HepG2 (cell line): ENCODE results near the gene RAX. TPM values are rescaled to one million over a fixed set of nuclear protein-coding genes. Genes with fewer than 3 reads are reported as not detected.

Experiments
- ATAC-seq: fragments of 200-7000 bp; cut with Tn5 transposase; 3 replicates; pipeline ENCODE4 v1.9.1; 2020; ENCODE audit warnings: mild to moderate bottlenecking, moderate library complexity
- BruUV-seq: library from RNA; stranded (reverse); fragments of 400-500 nt; replicated peaks from 2 replicates; lab custom pipeline; 2021; lab: Mats Ljungman, UMichigan
- CTCF ChIA-PET: fragments of 300-600 bp; formaldehyde crosslinking; extraction: SDS; loops from one replicate; lab custom pipeline; 2021; ENCODE audit warnings: low total read pairs, inconsistent platforms, low intra/inter-chr PET ratio; lab: Yijun Ruan, JAX
- POLR2A ChIA-PET: fragments of 350-600 bp; sonication (Branson Sonifier 250); formaldehyde crosslinking; loops from one replicate; lab custom pipeline; 2020; ENCODE audit warnings: antibody characterized with exemption, inconsistent platforms; lab: Yijun Ruan, JAX
- DNase-seq: peaks from one replicate; pipeline ENCODE4 v3.0.0-alpha.2; 2015; ENCODE audit warnings: low spot score
- FAIRE-seq: peaks from 3 replicates; lab custom pipeline; 2011; peaks lifted over from hg19 to GRCh38; lab: Jason Lieb, UNC
- H2AFZ ChIP-seq: one replicate; pipeline ENCODE4 v1.6.1; 2011; ENCODE audit warnings: low read length, inconsistent platforms
- H3K27ac ChIP-seq: fragments of 300-600 bp; 3 replicates; pipeline ENCODE4 v1.8.0; 2011; ENCODE audit warnings: mixed run types, mild to moderate bottlenecking, mixed read lengths, low read length, inconsistent platforms; ENCODE audit not compliant: insufficient read depth; ENCODE audit errors: extremely low read length
- H3K27me3 ChIP-seq, 2 experiments: fragments of 200-600 bp in 1 of 2; 2 replicates in 1 of 2; 3 replicates in 1 of 2; pipeline versions ENCODE4 v1.6.0 to v1.8.0; 2011; ENCODE audit warnings: low read length in 2 of 2, mild to moderate bottlenecking in 2 of 2, moderate library complexity in 2 of 2, inconsistent platforms in 1 of 2; ENCODE audit not compliant: insufficient read depth in 2 of 2, control insufficient read depth in 1 of 2
- H3K36me3 ChIP-seq, 2 experiments: fragments of 200-600 bp in 1 of 2; replicated peaks in 1 of 2; 2 replicates in 1 of 2; 3 replicates in 1 of 2; pipeline versions ENCODE4 v1.5.1 to v1.8.0; 2011; ENCODE audit warnings: low read length in 2 of 2, inconsistent platforms in 1 of 2; ENCODE audit not compliant: insufficient read depth in 2 of 2, control insufficient read depth in 1 of 2
- H3K4me1 ChIP-seq: 2 replicates; pipeline ENCODE4 v1.5.1; 2012; ENCODE audit warnings: low read length, inconsistent platforms; ENCODE audit not compliant: insufficient read depth
- H3K4me2 ChIP-seq: 2 replicates; pipeline ENCODE4 v1.6.0; 2011; ENCODE audit warnings: low read depth, low read length, inconsistent platforms
- H3K4me3 ChIP-seq, 3 experiments: fragments of 200-600 bp in 1 of 3; sonication (generic), shearing (Covaris generic) in 1 of 3; replicated peaks in 1 of 3; 2 replicates each; pipeline ENCODE4 v1.5.1; 2011 to 2016; ENCODE audit warnings: low read length in 3 of 3, inconsistent platforms in 2 of 3, low read depth in 2 of 3, mild to moderate bottlenecking in 2 of 3, control low read depth in 1 of 3, mixed read lengths in 1 of 3; ENCODE audit not compliant: insufficient read depth in 1 of 3
- H3K79me2 ChIP-seq: one replicate; pipeline ENCODE4 v1.6.1; 2011; ENCODE audit warnings: low read length, inconsistent platforms; ENCODE audit not compliant: insufficient read depth
- H3K9ac ChIP-seq: 2 replicates; pipeline ENCODE4 v1.6.0; 2011; ENCODE audit warnings: mild to moderate bottlenecking, low read depth, low read length, inconsistent platforms; ENCODE audit not compliant: insufficient read depth
- H3K9me3 ChIP-seq: 2 replicates; pipeline ENCODE4 v1.5.1; 2012; ENCODE audit warnings: mild to moderate bottlenecking, low read length
- H4K20me1 ChIP-seq: 2 replicates; pipeline ENCODE4 v1.6.0; 2011; ENCODE audit warnings: inconsistent platforms, mild to moderate bottlenecking, low read length, moderate library complexity; ENCODE audit not compliant: insufficient read depth
- JUN ChIP-seq: sonication (generic); formaldehyde crosslinking; IDR thresholded peaks from 2 replicates; pipeline ENCODE4 v1.4.0; 2020; ENCODE audit warnings: mild to moderate bottlenecking, missing genetic modification reagents
- ONECUT2 ChIP-seq: sonication (generic); formaldehyde crosslinking; IDR thresholded peaks from 2 replicates; pipeline ENCODE4 v1.4.0; 2020; ENCODE audit warnings: missing genetic modification reagents
- PHB2 ChIP-seq: fragments of 450-650 bp; IDR thresholded peaks from 2 replicates; pipeline ENCODE4 v1.6.1; 2018; ENCODE audit not compliant: partially characterized antibody
- RORA ChIP-seq: sonication (generic); formaldehyde crosslinking; IDR thresholded peaks from 2 replicates; pipeline ENCODE4 v1.5.0; 2020; ENCODE audit warnings: mild to moderate bottlenecking, missing genetic modification reagents, moderate library complexity
- ZEB1 ChIP-seq: IDR thresholded peaks from 2 replicates; pipeline ENCODE4 v1.6.1; 2012; ENCODE audit warnings: mild to moderate bottlenecking, low read depth, inconsistent platforms; ENCODE audit not compliant: insufficient replicate concordance
- ZNF33B ChIP-seq: sonication (generic); formaldehyde crosslinking; IDR thresholded peaks from 2 replicates; pipeline ENCODE4 v1.5.1; 2020; ENCODE audit warnings: mild to moderate bottlenecking, missing genetic modification reagents
- ZNF616 ChIP-seq: sonication (generic); formaldehyde crosslinking; IDR thresholded peaks from 2 replicates; pipeline ENCODE4 v1.5.0; 2020; ENCODE audit warnings: low read depth, mild to moderate bottlenecking, missing genetic modification reagents
- WGBS: methylation state at CpG from one replicate; pipeline ENCODE4 v1.1.6; 2017; ENCODE audit warnings: low lambda C conversion rate; 5-methylcytosine and 5-hydroxymethylcytosine counted together
- in situ Hi-C: cut with HindIII; loops from 2 replicates; pipeline ENCODE4 v1.10.0; 2017; ENCODE audit warnings: low pct_unique_long_range_greater_than_20kb; ENCODE audit not compliant: extremely low pct_ligation_motif_present
- intact Hi-C: fragments of 100-400 bp; cut with micrococcal nuclease; formaldehyde crosslinking; loops from one replicate; pipeline ENCODE4 v1.10.0; 2022; ENCODE audit not compliant: unreplicated experiment
- polyA plus RNA-seq, 8 experiments: library from polyadenylated mRNA; depleted of rRNA in 3 of 8; stranded (reverse) in 7 of 8; unstranded in 1 of 8; fragments of >200 nt; fragmentation: Illumina TruSeq in 4 of 8; extraction: Trizol in 4 of 8; gene quantifications; 2 replicates each; pipeline versions ENCODE4 v1.2.1 to v1.2.3, GENCODE V29; 2011 to 2016; ENCODE audit warnings: low read depth in 4 of 8, missing spikeins in 1 of 8, mixed read lengths in 1 of 8; ENCODE audit not compliant: insufficient read depth in 1 of 8
- total RNA-seq, 5 experiments: library from RNA; depleted of rRNA; stranded (reverse); fragments of >200 nt; fragmentation: Illumina TruSeq; extraction: Trizol; gene quantifications; 2 replicates each; pipeline ENCODE4 v1.2.3, GENCODE V29; 2016; ENCODE audit warnings: low read depth in 1 of 5
- TF ChIP-seq, protein P1 (sequence below): sonication (generic); formaldehyde crosslinking; IDR thresholded peaks from 2 replicates; pipeline ENCODE4 v1.5.0; 2020; ENCODE audit warnings: mild to moderate bottlenecking, missing genetic modification reagents

Gene RAX
- total and polyA plus RNA-seq, 2 of the 13 experiments (the other 11 are each of a cell fraction or from before 2014, with no cell fraction given) = not detected

DNA sequence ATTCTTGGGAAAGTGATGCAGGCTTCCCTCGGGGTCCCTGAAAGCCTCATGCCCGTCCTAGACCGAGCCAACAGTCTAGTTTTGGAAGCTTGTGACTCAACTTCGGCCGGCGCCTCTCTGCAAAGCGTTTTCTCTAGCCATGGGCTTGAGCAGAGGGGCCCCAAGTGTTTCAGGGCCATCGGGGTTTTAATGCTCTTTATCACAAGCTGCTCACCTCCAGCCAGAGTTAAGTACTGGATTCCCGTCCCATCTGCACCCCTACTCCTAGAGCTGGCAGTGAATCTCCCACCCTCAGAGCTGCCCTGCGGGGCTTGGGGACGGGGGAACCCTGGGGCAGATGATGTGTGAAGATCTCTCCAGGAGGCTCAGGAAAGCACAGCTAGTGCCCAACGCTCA, 7.3 kb downstream of the RAX start:
- Histone ChIP-seq H3K36me3 (no peaks in the 10 kb centered on the region), H3K79me2 (no peaks in the 10 kb centered on the region), H3K4me3 (no peak overlapping the region), H4K20me1 (no peaks in the 10 kb centered on the region), H3K4me1 (no peaks in the 10 kb centered on the region), H3K4me2 (no peak overlapping the region), H3K9me3 (no peaks in the 10 kb centered on the region), H3K9ac (no peak overlapping the region), H3K27ac (no peak overlapping the region), H3K27me3 (peaks cover 9 to 65% of the 10 kb centered on the region in 2 experiments), H2AFZ (no peak overlapping the region)
- DNase-seq = no peak
- FAIRE-seq = no peak
- no peak for TF ChIP-seq ZNF616 (CRISPR knock-in tag)
- TF ChIP-seq, protein P1, sequence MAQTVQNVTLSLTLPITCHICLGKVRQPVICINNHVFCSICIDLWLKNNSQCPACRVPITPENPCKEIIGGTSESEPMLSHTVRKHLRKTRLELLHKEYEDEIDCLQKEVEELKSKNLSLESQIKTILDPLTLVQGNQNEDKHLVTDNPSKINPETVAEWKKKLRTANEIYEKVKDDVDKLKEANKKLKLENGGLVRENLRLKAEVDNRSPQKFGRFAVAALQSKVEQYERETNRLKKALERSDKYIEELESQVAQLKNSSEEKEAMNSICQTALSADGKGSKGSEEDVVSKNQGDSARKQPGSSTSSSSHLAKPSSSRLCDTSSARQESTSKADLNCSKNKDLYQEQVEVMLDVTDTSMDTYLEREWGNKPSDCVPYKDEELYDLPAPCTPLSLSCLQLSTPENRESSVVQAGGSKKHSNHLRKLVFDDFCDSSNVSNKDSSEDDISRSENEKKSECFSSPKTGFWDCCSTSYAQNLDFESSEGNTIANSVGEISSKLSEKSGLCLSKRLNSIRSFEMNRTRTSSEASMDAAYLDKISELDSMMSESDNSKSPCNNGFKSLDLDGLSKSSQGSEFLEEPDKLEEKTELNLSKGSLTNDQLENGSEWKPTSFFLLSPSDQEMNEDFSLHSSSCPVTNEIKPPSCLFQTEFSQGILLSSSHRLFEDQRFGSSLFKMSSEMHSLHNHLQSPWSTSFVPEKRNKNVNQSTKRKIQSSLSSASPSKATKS (CRISPR knock-in tag) = no peak
- no peak for TF ChIP-seq ZEB1
- no peak for TF ChIP-seq ONECUT2 (CRISPR knock-in tag)
- no peak for TF ChIP-seq PHB2
- TF ChIP-seq ZNF33B (CRISPR knock-in tag) = no peak
- no peak for TF ChIP-seq RORA (CRISPR knock-in tag)
- TF ChIP-seq JUN (CRISPR knock-in tag) = no peak
- 28% methylated on average over 9 of the region's 12 CpGs for WGBS
- in situ Hi-C loops (loop anchor here (10.0 kb wide), 1 partner anchor 181 kb away; no protein-coding TSS in a partner anchor), intact Hi-C loops (no loop called here)
- no TSS peak for BruUV-seq
- CTCF ChIA-PET = no interaction called here
- ATAC-seq = no peak
- POLR2A ChIA-PET = no interaction called here
